MM.1S (cell line): ENCODE measurements around the gene PPP6R3.

ENCODE experiments used
- DNase-seq: peaks from one replicate; pipeline ENCODE4 v3.0.0-alpha.2; 2015
- H2AFZ ChIP-seq: fragments of 300-600 bp; sonication (generic); 2 replicates; pipeline ENCODE4 v1.6.0; 2016; ENCODE audit warnings: antibody characterized with exemption, low read length
- H3F3A ChIP-seq: fragments of 300-600 bp; sonication (generic); 2 replicates; pipeline ENCODE4 v1.6.1; 2016; ENCODE audit warnings: mild to moderate bottlenecking, antibody characterized with exemption, low read length, moderate library complexity, mixed read lengths; ENCODE audit not compliant: insufficient read depth
- H3K27ac ChIP-seq: fragments of 300-600 bp; sonication (generic); 2 replicates; pipeline ENCODE4 v1.5.1; 2016; ENCODE audit warnings: mild to moderate bottlenecking, low read length
- H3K27me3 ChIP-seq: fragments of 300-600 bp; sonication (generic); replicated peaks from 2 replicates; pipeline ENCODE4 v1.6.0; 2016; ENCODE audit warnings: low read length; ENCODE audit not compliant: insufficient read depth
- H3K36me3 ChIP-seq: fragments of 300-600 bp; sonication (generic); replicated peaks from 2 replicates; pipeline ENCODE4 v1.6.1; 2016; ENCODE audit warnings: mild to moderate bottlenecking, low read length, mixed read lengths; ENCODE audit not compliant: insufficient read depth
- H3K4me1 ChIP-seq: fragments of 300-600 bp; sonication (generic); 2 replicates; pipeline ENCODE4 v1.6.1; 2016; ENCODE audit warnings: low read length, mixed read lengths
- H3K4me2 ChIP-seq: fragments of 300-600 bp; sonication (generic); 2 replicates; pipeline ENCODE4 v1.6.0; 2016; ENCODE audit warnings: low read depth, low read length
- H3K4me3 ChIP-seq: fragments of 300-600 bp; sonication (generic); 2 replicates; pipeline ENCODE4 v1.5.1; 2016; ENCODE audit warnings: low read length, mixed read lengths
- H3K79me2 ChIP-seq: fragments of 300-600 bp; sonication (generic); 2 replicates; pipeline ENCODE4 v1.6.1; 2016; ENCODE audit warnings: mixed run types, low read length, mixed read lengths
- H3K9ac ChIP-seq: fragments of 300-600 bp; sonication (generic); 2 replicates; pipeline ENCODE4 v1.6.1; 2016; ENCODE audit warnings: low read length, mixed read lengths
- H3K9me2 ChIP-seq: fragments of 300-600 bp; sonication (generic); replicated peaks from 2 replicates; pipeline ENCODE4 v1.6.1; 2016; ENCODE audit warnings: mild to moderate bottlenecking, low read length, mixed read lengths; ENCODE audit not compliant: insufficient read depth
- H3K9me3 ChIP-seq: fragments of 300-600 bp; sonication (generic); replicated peaks from 2 replicates; pipeline ENCODE4 v1.6.1; 2016; ENCODE audit warnings: mild to moderate bottlenecking, low read length, mixed read lengths; ENCODE audit not compliant: insufficient read depth
- H4K20me1 ChIP-seq: fragments of 300-600 bp; sonication (generic); 2 replicates; pipeline ENCODE4 v1.6.1; 2016; ENCODE audit warnings: mild to moderate bottlenecking, low read length, moderate library complexity, mixed read lengths; ENCODE audit not compliant: insufficient read depth
- EZH2 ChIP-seq: fragments of 300-600 bp; sonication (generic); optimal IDR thresholded peaks from 2 replicates; pipeline ENCODE3; 2017; ENCODE audit warnings: low read depth, mild to moderate bottlenecking, antibody characterized with exemption, low read length, mixed read lengths
- EZH2phosphoT487 ChIP-seq: fragments of 300-600 bp; sonication (generic); IDR thresholded peaks from 2 replicates; pipeline ENCODE4 v1.6.1; 2018; ENCODE audit warnings: antibody characterized with exemption, low read length
- TF ChIP-seq, protein P1 (sequence below): fragments of 300-600 bp; sonication (generic); IDR thresholded peaks from 2 replicates; pipeline ENCODE4 v1.5.1; 2016; ENCODE audit warnings: antibody characterized with exemption, low read length, mixed read lengths

The PPP6R3 gene

DNA sequence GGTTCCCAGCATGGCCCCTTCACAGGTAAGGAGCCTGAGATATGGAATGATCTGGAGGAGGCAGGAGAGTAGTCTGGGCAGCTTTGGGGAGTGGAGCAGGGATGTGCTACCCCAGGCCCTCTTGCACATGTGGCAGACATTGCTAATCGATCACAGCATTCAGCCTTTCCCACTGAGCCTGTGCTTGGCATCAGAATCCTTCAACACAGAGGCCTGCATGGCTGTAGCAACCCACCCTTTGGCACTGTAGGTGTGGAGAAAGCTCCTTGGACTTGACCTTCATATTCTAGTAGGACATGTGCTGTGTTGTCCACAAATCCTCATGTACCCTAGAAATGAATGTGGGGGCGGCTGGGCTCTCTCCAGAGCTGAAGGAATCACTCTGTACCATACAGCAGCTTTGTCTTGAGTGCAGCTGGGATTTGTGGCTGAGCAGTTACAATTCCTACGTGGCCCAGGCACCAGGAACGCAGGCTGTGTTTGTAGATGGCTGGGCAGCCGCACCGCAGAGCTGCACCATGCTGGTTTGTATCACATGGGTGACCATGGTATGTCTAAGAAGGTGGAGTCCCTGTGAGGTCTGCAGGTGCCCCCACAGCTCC is 21.8 kb upstream of the PPP6R3 start:
- Histone ChIP-seq H4K20me1 (no peaks in the 10 kb centered on the region), H3K9ac (no peak overlapping the region), H3K9me2 (no peaks in the 10 kb centered on the region), H3K27me3 (no peaks in the 10 kb centered on the region), H2AFZ (no peak overlapping the region), H3K4me3 (no peak overlapping the region), H3K9me3 (no peaks in the 10 kb centered on the region), H3K79me2 (no peaks in the 10 kb centered on the region), H3F3A (no peaks in the 10 kb centered on the region), H3K36me3 (no peaks in the 10 kb centered on the region), H3K4me2 (no peak overlapping the region), H3K4me1 (no peaks in the 10 kb centered on the region), H3K27ac (no peak overlapping the region)
- no peak for DNase-seq
- TF ChIP-seq EZH2 (no peak), EZH2phosphoT487 (no peak)
- TF ChIP-seq, protein P1, sequence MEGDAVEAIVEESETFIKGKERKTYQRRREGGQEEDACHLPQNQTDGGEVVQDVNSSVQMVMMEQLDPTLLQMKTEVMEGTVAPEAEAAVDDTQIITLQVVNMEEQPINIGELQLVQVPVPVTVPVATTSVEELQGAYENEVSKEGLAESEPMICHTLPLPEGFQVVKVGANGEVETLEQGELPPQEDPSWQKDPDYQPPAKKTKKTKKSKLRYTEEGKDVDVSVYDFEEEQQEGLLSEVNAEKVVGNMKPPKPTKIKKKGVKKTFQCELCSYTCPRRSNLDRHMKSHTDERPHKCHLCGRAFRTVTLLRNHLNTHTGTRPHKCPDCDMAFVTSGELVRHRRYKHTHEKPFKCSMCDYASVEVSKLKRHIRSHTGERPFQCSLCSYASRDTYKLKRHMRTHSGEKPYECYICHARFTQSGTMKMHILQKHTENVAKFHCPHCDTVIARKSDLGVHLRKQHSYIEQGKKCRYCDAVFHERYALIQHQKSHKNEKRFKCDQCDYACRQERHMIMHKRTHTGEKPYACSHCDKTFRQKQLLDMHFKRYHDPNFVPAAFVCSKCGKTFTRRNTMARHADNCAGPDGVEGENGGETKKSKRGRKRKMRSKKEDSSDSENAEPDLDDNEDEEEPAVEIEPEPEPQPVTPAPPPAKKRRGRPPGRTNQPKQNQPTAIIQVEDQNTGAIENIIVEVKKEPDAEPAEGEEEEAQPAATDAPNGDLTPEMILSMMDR, result no peak

DNA sequence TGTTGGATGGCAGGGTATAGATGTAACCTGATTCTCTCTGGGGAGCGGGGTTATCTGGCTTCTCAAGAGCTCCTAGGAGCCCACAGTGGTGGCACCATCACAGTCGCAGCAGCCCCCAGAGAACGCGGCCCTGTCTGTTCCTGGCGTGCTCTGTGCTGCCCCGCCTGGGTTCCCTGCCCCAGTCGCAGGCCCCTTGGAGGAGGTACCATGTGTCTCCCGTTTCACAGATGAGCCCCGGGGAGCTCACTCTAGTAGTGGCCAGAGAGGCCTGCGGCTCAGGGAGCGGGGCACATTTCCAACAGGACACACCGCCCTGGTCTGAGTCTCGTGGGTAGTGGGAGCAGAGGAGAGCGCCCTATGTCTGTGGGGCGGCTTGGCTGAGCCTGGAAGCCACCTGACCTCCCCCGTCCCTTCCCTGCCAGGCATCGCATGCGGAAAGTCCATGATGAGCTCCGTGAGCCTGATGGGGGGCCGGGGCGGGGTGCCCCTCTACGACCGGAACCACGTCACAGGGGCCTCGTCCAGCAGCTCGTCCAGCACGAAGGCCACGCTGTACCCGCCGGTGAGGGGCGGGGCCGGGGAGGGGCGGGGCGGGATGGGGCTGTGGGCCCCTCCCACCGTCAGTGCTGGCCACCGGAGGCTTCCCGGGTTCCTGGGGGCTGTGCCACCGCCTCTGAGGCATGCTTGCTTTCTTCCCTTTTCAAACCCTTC is 21.0 kb upstream of the PPP6R3 start:
- Histone ChIP-seq H3K36me3 (no peaks in the 10 kb centered on the region), H3K4me1 (no peaks in the 10 kb centered on the region), H3K4me3 (no peak overlapping the region), H3F3A (no peaks in the 10 kb centered on the region), H3K27ac (no peak overlapping the region), H3K27me3 (no peaks in the 10 kb centered on the region), H4K20me1 (no peaks in the 10 kb centered on the region), H3K4me2 (no peak overlapping the region), H3K79me2 (no peaks in the 10 kb centered on the region), H3K9ac (no peak overlapping the region), H3K9me3 (no peaks in the 10 kb centered on the region), H2AFZ (no peak overlapping the region), H3K9me2 (no peaks in the 10 kb centered on the region)
- TF ChIP-seq EZH2 (no peak), EZH2phosphoT487 (no peak)
- TF ChIP-seq, protein P1, result no peak
- no peak for DNase-seq

DNA sequence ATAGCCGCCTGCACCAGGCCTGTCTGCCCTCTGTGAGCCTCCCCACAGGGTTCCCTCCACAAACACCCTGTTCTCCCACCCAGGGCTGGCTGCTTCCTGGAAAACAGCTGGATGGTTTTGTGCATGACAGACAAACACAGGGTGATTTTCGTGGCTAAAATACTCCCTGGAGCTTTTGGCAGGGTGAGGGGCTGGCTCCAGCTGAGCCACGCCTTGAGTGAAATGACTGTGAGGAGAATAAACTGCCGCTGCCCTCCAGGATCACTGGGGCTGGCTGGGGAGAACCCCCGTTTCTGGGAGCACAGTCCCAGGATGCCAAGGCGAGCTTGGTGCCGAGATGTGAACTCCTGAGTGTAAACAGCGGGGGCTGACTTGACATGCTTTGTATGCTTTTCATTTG is 20.3 kb upstream of the PPP6R3 start:
- no peaks in the 10 kb centered on the region for H3K79me2 ChIP-seq
- H3K4me1 ChIP-seq, result no peaks in the 10 kb centered on the region
- no peaks in the 10 kb centered on the region for H4K20me1 ChIP-seq
- H3K9me2 ChIP-seq, result no peaks in the 10 kb centered on the region
- H3K27me3 ChIP-seq, result no peaks in the 10 kb centered on the region
- no peaks in the 10 kb centered on the region for H3K36me3 ChIP-seq
- H3K4me2 ChIP-seq, result no peak overlapping the region
- no peaks in the 10 kb centered on the region for H3K9me3 ChIP-seq
- no peaks in the 10 kb centered on the region for H3F3A ChIP-seq
- H3K27ac ChIP-seq, result no peak overlapping the region
- no peak overlapping the region for H2AFZ ChIP-seq
- TF ChIP-seq, protein P1, result no peak
- DNase-seq, result no peak
- H3K4me3 ChIP-seq, result no peak overlapping the region
- no peak overlapping the region for H3K9ac ChIP-seq
